ENCODE results near the gene P2RY6.
A peak's percentile ranks its signal among the peaks of the same experiment; 100 is the strongest.

P2RY6 gene

DNA sequence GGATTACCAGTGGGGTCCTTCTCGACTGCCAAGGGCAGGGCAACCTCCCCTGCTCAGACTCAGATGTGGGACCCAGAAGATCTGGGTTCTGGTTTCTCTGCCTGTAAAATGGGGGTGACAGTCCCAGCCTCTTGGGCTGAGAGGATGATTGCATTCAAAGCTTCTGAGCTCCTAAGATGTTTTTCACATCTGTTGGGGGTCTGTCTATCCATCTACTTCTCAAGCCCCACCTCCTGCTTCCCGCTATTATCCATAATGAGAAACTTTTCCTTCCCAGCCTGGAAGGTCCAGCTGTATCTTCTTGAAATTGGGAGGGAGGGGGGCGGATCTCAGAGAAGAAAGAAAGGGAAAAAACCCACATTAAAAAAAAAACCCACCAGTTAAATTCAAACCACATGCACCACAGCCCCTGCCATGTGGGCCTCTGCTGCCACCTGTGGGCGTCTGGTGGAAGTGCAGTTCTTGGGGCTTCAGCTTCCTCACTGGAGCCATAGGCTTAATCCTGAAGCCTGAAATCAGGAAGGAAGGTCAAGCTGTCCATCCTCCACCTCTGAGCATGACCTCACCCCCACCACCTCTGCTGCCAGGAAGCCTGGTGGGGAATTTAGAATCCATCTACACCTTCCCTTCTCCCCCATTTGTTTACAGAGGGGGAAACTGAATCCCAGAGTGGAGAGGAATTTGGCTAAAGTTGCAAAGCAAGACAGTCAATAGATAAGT, 63.2 kb downstream of the P2RY6 start:
- peak; percentile 87 for DNase-seq
- Histone ChIP-seq H3K4me3 (ENCODE audit: low read depth, low read length) (no peak overlapping the region), H3K27me3 (ENCODE audit: insufficient read depth, low read depth, severe bottlenecking) (no peaks in the 10 kb centered on the region), H3K9me3 (ENCODE audit: severe bottlenecking) (no peaks in the 10 kb centered on the region), H3K27ac (peak overlapping the region; percentile 62), H3K36me3 (peaks cover 5% of the 10 kb centered on the region; the same call in 1 of the 2 replicates)
- TF ChIP-seq CTCF (IDR thresholded peaks at IDR 0.05; ENCODE audit: low read depth, low read length) = peak; percentile 92

DNA sequence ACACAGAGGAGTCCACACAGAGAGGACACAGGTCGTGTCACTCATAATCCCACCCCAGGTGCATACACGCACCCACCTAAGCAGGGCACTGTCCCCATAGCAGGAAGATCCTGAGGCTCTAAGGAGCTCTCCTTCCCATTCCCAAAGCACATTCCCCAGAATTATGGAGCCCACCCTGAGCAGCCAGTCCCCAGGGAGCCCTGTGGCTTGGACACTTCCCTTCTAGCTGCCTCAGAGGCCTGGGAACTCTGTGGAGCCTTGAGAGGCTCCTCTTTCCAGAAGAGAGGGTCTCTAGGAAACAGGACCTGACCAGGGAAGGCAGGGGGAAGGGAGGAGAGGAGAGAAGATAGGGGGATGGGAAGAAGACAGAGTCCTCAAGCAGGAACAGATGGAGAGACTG, 65.7 kb downstream of the P2RY6 start:
- Histone ChIP-seq H3K36me3 (peaks cover 5% of the 10 kb centered on the region; the same call in 1 of the 2 replicates), H3K4me3 (ENCODE audit: low read depth, low read length) (no peak overlapping the region), H3K9me3 (ENCODE audit: severe bottlenecking) (no peaks in the 10 kb centered on the region), H3K27me3 (ENCODE audit: insufficient read depth, low read depth, severe bottlenecking) (no peaks in the 10 kb centered on the region), H3K27ac (no peak overlapping the region)
- TF ChIP-seq CTCF (IDR thresholded peaks at IDR 0.05; ENCODE audit: low read depth, low read length) = no peak
- no peak for DNase-seq

GRCh38 chr11:73338279-73338678, 66.1 kb downstream of the P2RY6 start:
- H3K36me3 ChIP-seq = peaks cover 5% of the 10 kb centered on the region; the same call in 1 of the 2 replicates
- no peak for DNase-seq
- no peak overlapping the region for H3K27ac ChIP-seq
- no peak overlapping the region for H3K4me3 ChIP-seq (ENCODE audit: low read depth, low read length)
- no peaks in the 10 kb centered on the region for H3K9me3 ChIP-seq (ENCODE audit: severe bottlenecking)
- no peaks in the 10 kb centered on the region for H3K27me3 ChIP-seq (ENCODE audit: insufficient read depth, low read depth, severe bottlenecking)
- no peak for TF ChIP-seq CTCF (IDR thresholded peaks at IDR 0.05; ENCODE audit: low read depth, low read length)

- TF ChIP-seq CTCF (IDR thresholded peaks at IDR 0.05; ENCODE audit: low read depth, low read length) = no peak
- no peaks in the 10 kb centered on the region for H3K9me3 ChIP-seq (ENCODE audit: severe bottlenecking)
- no peak for DNase-seq
- H3K27ac ChIP-seq = no peak overlapping the region
- H3K4me3 ChIP-seq (ENCODE audit: low read depth, low read length) = no peak overlapping the region
- no peaks in the 10 kb centered on the region for H3K27me3 ChIP-seq (ENCODE audit: insufficient read depth, low read depth, severe bottlenecking)
- H3K36me3 ChIP-seq = peaks cover 5% of the 10 kb centered on the region; the same call in 1 of the 2 replicates
Observed at GRCh38 chr11:73340164-73340563, 68.0 kb downstream of the P2RY6 start.

- DNase-seq = no peak
- TF ChIP-seq CTCF (IDR thresholded peaks at IDR 0.05; ENCODE audit: low read depth, low read length) = no peak
Observed at GRCh38 chr11:73342633-73343032, 70.5 kb downstream of the P2RY6 start.

More at GRCh38 chr11:73342633-73343032, 70.5 kb downstream of the P2RY6 start:
- Histone ChIP-seq H3K27ac (no peak overlapping the region), H3K36me3 (peaks cover 3% of the 10 kb centered on the region; the same call in 1 of the 2 replicates), H3K4me3 (ENCODE audit: low read depth, low read length) (no peak overlapping the region), H3K27me3 (ENCODE audit: insufficient read depth, low read depth, severe bottlenecking) (no peaks in the 10 kb centered on the region), H3K9me3 (ENCODE audit: severe bottlenecking) (no peaks in the 10 kb centered on the region)

Data from WERI-Rb-1 (cell line).